ENCODE measurements around the gene CD36. TPM values are rescaled to one million over a fixed set of nuclear protein-coding genes. Genes with fewer than 3 reads are reported as not detected.

Gene CD36
- total RNA-seq, 2 experiments from 2014 or later = not detected

GRCh38 chr7:80681272-80681885 is 42.9 kb downstream of the CD36 start:
- ChIA-PET CTCF (no interaction called here), POLR2A (no interaction called here)

GRCh38 chr7:80682744-80683143 is 44.3 kb downstream of the CD36 start:
- ChIA-PET CTCF (no interaction called here), POLR2A (no interaction called here)

- CTCF ChIA-PET = no interaction called here
Measured at GRCh38 chr7:80686576-80686975, 48.1 kb downstream of the CD36 start.

GRCh38 chr7:80699045-80699638 is 60.7 kb downstream of the CD36 start:
- CTCF ChIA-PET = no interaction called here
- POLR2A ChIA-PET = no interaction called here

More at GRCh38 chr7:80686576-80686975, 48.1 kb downstream of the CD36 start:
- POLR2A ChIA-PET = no interaction called here

GRCh38 chr7:80699721-80700256 is 61.3 kb downstream of the CD36 start:
- CTCF ChIA-PET = no interaction called here
- POLR2A ChIA-PET = no interaction called here

- POLR2A ChIA-PET = no interaction called here
- CTCF ChIA-PET = no interaction called here
Measured at GRCh38 chr7:80703272-80703671, 64.8 kb downstream of the CD36 start.

- ChIA-PET CTCF (no interaction called here), POLR2A (no interaction called here)
Measured at GRCh38 chr7:80705130-80705781, 66.8 kb downstream of the CD36 start.

- ChIA-PET CTCF (no interaction called here), POLR2A (no interaction called here)
Measured at GRCh38 chr7:80707318-80707717, 68.9 kb downstream of the CD36 start.

- CTCF ChIA-PET = no interaction called here
Measured at GRCh38 chr7:80708123-80708522, 69.7 kb downstream of the CD36 start.

GRCh38 chr7:80711531-80711930 is 73.1 kb downstream of the CD36 start:
- POLR2A ChIA-PET = no interaction called here
- CTCF ChIA-PET = no interaction called here

More at GRCh38 chr7:80708123-80708522, 69.7 kb downstream of the CD36 start:
- POLR2A ChIA-PET = no interaction called here

- ChIA-PET POLR2A (no interaction called here), CTCF (no interaction called here)
Measured at GRCh38 chr7:80719261-80719660, 80.8 kb downstream of the CD36 start.

- ChIA-PET POLR2A (no interaction called here), CTCF (no interaction called here)
Measured at GRCh38 chr7:80720146-80720545, 81.7 kb downstream of the CD36 start.

- POLR2A ChIA-PET = no interaction called here
Measured at GRCh38 chr7:80721883-80722615, 83.6 kb downstream of the CD36 start.

GRCh38 chr7:80722616-80723195 is 84.3 kb downstream of the CD36 start:
- ChIA-PET CTCF (no interaction called here), POLR2A (no interaction called here)

More at GRCh38 chr7:80721883-80722615, 83.6 kb downstream of the CD36 start:
- CTCF ChIA-PET = no interaction called here

- POLR2A ChIA-PET = no interaction called here
- CTCF ChIA-PET = no interaction called here
Measured at GRCh38 chr7:80724249-80724871, 85.9 kb downstream of the CD36 start.

GRCh38 chr7:80725181-80725611 is 86.8 kb downstream of the CD36 start:
- POLR2A ChIA-PET = no interaction called here
- CTCF ChIA-PET = no interaction called here
